Chondrocyte (in vitro differentiated cells): ENCODE data around the gene TFDP2. TPM values are rescaled to one million over a fixed set of nuclear protein-coding genes. Genes with fewer than 3 reads are reported as not detected.
"Not testable (repeated sequence)": the region's sequence is repeated elsewhere in the genome, so short reads cannot be mapped to it uniquely, and the experiment has no call there.

Source experiments
- DNase-seq: peaks from one replicate; pipeline ENCODE4 v3.0.0; 2021; ENCODE audit warnings: mixed read lengths, low spot score
- H3K27ac Mint-ChIP-seq: one replicate; pipeline ENCODE4 v1.8.0; 2021; ENCODE audit warnings: mild to moderate bottlenecking, moderate library complexity, mixed read lengths; ENCODE audit not compliant: unreplicated experiment
- H3K27me3 Mint-ChIP-seq: 2 replicates; pipeline ENCODE4 v1.8.0; 2021; ENCODE audit warnings: low read depth, mixed read lengths
- H3K36me3 Mint-ChIP-seq: 2 replicates; pipeline ENCODE4 v1.8.0; 2021; ENCODE audit warnings: low read depth, mixed read lengths
- H3K4me1 Mint-ChIP-seq: 2 replicates; pipeline ENCODE4 v1.8.0; 2021; ENCODE audit warnings: low read depth, mild to moderate bottlenecking, mixed read lengths
- H3K4me3 Mint-ChIP-seq: one replicate; pipeline ENCODE4 v1.8.0; 2021; ENCODE audit warnings: mild to moderate bottlenecking, moderate library complexity, mixed read lengths; ENCODE audit not compliant: unreplicated experiment
- H3K9me3 Mint-ChIP-seq: 2 replicates; pipeline ENCODE4 v1.8.0; 2021; ENCODE audit warnings: low read depth, mixed read lengths
- total RNA-seq: library from RNA; stranded (reverse); gene quantifications from 3 replicates; pipeline ENCODE4 v1.2.1, GENCODE V29; 2021
- TF ChIP-seq, protein P1 (sequence below): fragments of 200-600 bp; sonication (generic); IDR thresholded peaks from 2 replicates; pipeline ENCODE4 v1.5.0; 2021; ENCODE audit warnings: antibody characterized with exemption, mild to moderate bottlenecking, moderate library complexity

TFDP2 gene
- total RNA-seq, 1 donor from 2014 or later: 36.5 TPM

DNA sequence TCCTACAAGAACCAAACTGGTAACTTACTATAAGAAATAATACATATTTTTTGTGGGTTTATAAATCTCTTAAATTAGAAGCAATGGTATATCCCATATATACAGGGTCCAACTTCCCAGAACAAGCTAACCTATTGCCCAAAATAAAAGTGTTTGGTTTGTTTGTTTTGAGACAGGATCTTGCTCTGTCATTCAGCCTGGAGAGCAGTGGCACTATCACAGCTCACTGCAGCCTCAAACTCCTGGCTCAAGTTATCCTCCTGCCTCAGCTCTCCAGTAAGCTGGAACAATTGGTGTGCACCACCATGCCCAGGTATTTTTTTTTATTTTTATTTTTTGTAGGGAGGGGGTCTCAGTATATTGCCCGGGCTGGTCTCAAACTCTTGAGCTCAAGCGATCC, 135.4 kb downstream of the TFDP2 start:
- no peaks in the 10 kb centered on the region for H3K27me3 Mint-ChIP-seq
- H3K4me3 Mint-ChIP-seq: no peak overlapping the region
- no peak for DNase-seq
- no peaks in the 10 kb centered on the region for H3K4me1 Mint-ChIP-seq
- peak overlapping the region; percentile 63 for H3K27ac Mint-ChIP-seq
- no peaks in the 10 kb centered on the region for H3K9me3 Mint-ChIP-seq
- no peaks in the 10 kb centered on the region for H3K36me3 Mint-ChIP-seq
- TF ChIP-seq, protein P1, sequence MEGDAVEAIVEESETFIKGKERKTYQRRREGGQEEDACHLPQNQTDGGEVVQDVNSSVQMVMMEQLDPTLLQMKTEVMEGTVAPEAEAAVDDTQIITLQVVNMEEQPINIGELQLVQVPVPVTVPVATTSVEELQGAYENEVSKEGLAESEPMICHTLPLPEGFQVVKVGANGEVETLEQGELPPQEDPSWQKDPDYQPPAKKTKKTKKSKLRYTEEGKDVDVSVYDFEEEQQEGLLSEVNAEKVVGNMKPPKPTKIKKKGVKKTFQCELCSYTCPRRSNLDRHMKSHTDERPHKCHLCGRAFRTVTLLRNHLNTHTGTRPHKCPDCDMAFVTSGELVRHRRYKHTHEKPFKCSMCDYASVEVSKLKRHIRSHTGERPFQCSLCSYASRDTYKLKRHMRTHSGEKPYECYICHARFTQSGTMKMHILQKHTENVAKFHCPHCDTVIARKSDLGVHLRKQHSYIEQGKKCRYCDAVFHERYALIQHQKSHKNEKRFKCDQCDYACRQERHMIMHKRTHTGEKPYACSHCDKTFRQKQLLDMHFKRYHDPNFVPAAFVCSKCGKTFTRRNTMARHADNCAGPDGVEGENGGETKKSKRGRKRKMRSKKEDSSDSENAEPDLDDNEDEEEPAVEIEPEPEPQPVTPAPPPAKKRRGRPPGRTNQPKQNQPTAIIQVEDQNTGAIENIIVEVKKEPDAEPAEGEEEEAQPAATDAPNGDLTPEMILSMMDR: no peak

DNA sequence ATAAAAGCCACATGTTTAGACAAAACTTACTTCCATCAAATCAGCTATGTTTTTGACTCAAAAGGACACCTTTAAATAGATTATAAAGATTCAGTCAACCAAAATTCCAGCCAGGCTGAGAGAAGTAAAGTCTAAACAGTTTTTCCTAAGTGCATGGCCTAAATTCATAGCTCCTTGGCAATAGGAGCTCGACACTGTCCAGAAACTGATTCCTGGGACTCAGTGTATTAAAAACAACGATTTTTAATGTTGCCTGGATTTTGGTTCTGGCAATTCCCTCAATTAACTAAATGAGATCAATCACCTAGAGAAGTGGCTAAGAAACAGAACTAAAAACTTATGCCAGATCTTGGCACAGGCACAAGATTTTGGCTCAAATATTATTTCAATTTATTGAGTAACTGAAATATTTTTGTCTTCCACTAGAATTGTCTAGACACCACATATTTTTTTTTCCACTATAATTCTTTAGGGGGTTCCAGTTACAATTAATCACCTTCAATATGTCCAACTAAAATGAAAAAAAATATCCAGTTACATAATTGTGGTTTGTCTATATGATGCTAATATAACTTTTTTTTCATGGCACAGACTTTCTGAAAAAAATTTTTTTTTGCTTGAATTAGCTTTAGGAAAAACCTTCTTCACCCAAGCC, 135.9 kb downstream of the TFDP2 start:
- Mint-ChIP-seq H3K4me1 (no peaks in the 10 kb centered on the region), H3K9me3 (no peaks in the 10 kb centered on the region), H3K4me3 (no peak overlapping the region), H3K27ac (peak overlapping the region; percentile 74), H3K27me3 (no peaks in the 10 kb centered on the region), H3K36me3 (no peaks in the 10 kb centered on the region)
- DNase-seq: no peak
- TF ChIP-seq, protein P1: no peak

DNA sequence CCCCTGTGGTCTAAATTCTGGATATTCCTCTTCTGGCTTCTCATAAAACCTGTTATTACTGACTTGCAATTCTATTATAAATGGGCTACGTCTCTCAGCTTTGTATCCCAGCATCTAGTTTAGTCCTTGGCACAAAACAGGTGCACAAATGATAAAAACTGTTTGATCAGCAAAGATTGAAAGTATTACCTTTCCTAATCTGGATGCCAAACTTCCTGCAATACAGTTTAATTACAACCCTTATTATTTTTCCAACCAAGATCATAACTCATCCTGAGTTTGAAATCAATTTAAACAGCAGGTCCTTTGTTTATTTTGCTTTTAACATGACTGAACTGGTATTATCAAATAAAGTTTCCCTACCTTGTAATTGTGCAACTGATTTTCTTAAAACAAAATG, 140.3 kb downstream of the TFDP2 start:
- Mint-ChIP-seq H3K27me3 (no peaks in the 10 kb centered on the region), H3K4me1 (peaks cover 6% of the 10 kb centered on the region), H3K9me3 (no peaks in the 10 kb centered on the region), H3K4me3 (no peak overlapping the region), H3K36me3 (no peaks in the 10 kb centered on the region), H3K27ac (no peak overlapping the region)
- TF ChIP-seq, protein P1: no peak
- no peak for DNase-seq

DNA sequence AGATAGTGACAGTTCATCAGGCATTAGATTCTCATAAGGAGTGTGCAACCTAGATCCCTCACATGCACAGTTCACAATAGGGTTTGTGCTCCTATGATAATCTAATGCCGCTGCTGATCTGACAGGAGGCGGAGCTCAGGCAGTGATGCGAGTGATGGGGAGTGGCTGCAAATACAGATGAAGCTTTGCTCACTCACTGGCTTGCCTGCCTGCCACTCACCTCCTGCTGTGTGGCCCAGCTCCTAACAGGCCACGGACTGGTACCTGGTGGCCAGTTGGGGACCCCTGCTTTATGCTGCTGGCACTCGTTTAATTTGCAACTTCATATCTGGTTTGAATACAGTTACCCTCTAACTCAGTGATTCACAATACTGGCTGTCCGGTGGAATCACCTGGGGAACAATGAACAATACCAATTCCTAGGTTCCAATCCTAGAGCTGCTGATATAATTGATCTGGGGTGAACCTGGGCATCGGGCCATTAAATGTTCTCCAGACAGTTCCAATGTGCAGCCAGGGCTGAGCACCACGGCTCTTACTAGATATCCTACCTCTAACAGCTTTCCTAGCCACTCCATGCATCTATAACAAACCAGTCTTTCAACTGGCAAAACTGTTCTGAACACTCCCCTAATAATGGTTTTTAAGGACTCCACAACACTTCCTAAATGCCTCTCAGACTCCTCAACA, 141.5 kb downstream of the TFDP2 start:
- TF ChIP-seq, protein P1: no peak
- Mint-ChIP-seq H3K4me1 (peaks cover 9% of the 10 kb centered on the region), H3K36me3 (no peaks in the 10 kb centered on the region), H3K27ac (no peak overlapping the region), H3K9me3 (no peaks in the 10 kb centered on the region), H3K4me3 (no peak overlapping the region), H3K27me3 (no peaks in the 10 kb centered on the region)
- no peak for DNase-seq

DNA sequence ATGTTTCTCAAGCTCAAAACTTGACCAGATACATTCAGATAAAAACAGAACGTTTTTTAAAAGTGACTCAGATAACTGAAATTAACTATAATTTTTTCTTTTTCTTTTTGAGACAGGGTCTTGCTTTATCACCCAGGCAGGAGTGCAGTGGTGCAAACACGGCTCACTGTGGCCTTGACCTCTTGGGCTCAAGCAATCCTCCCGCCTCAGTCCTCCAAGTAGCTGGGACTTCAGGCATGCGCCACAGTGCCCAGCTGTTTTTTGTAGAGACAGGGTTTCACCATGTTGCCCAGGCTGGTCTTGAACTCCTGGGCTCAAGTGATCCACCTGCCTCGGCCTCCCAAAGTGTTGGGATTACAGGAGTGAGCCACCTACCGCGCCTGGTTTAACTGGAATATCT, 144.4 kb downstream of the TFDP2 start:
- not testable (repeated sequence) for H3K27me3 Mint-ChIP-seq, H3K27ac Mint-ChIP-seq, H3K9me3 Mint-ChIP-seq, H3K4me3 Mint-ChIP-seq, H3K36me3 Mint-ChIP-seq, DNase-seq, H3K4me1 Mint-ChIP-seq

DNA sequence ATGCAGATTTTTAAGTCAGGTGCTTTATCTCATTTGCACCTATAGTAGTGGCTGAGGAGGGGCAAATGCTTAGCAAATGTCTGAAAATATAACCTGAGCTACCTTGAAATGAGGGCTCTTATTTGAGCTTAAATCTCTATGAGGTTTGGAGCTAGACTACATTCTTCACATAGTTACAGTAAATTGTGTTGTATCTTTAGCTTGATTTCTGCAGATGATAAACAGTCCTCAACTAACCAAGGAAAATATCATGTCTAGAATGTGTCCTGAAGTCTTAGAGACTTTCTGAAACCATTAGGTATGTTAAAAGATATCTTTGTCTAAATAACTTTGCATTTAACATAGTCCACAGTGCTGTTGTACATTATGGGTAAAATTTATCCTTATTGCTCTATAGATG, 145.3 kb downstream of the TFDP2 start:
- no peak overlapping the region for H3K4me3 Mint-ChIP-seq
- no peak overlapping the region for H3K27ac Mint-ChIP-seq
- peaks cover 1% of the 10 kb centered on the region for H3K36me3 Mint-ChIP-seq
- H3K9me3 Mint-ChIP-seq: no peaks in the 10 kb centered on the region
- no peaks in the 10 kb centered on the region for H3K27me3 Mint-ChIP-seq
- TF ChIP-seq, protein P1: no peak
- no peak for DNase-seq
- peaks cover 9% of the 10 kb centered on the region for H3K4me1 Mint-ChIP-seq
